Right renal pelvis (tissue), 4 donors: ENCODE measurements around the gene CPAMD8. TPM values are rescaled to one million over a fixed set of nuclear protein-coding genes. Genes with fewer than 3 reads are reported as not detected.

Experiments
- DNase-seq, 4 donors: peaks; one replicate each; pipeline ENCODE4 v3.0.0-alpha.2; 2013; ENCODE audit warnings: low read depth in 4 of 4, low spot score in 3 of 4, missing footprints in 1 of 4
- polyA plus RNA-seq, 4 donors: library from polyadenylated mRNA; unstranded; fragments of 120-200 nt; gene quantifications; one replicate each; pipeline ENCODE4 v1.2.1, GENCODE V29; 2013; ENCODE audit not compliant: insufficient read length in 4 of 4

CPAMD8 gene
- polyA plus RNA-seq, 4 donors: 35.9 to 50.0 (median 41.7) TPM

DNA sequence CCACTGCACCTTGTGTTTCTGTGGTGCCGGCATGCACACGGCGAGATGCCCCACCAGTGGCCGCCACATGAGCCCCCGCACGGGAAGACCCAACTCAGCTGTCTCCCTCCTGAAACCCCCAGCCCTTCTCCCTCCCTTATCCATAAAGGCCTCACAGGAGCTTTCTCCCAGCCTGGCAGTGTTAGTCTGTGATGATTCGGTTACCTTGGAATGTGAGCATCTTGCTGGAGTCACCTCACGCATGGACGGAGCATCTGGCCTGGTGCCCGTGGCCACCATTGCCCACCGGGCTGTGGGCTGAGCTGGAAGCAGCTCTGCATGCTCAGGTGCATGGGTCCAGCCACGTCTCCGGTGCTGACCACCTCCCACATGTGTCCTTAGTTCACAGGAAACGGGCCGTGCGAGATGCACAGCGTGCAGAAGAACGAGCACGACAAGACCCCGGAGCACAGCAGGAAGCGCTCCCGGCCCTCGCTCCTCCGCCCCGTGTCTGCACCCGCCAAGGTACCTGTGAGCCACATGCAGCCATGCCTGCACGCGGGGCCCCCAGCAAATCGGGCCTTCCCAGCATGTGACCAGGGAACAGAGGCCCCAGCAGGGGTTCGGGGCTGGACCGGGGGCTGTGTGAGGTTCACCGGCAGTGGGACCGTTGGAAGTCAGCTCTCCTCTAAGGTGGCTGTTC, 175.4 kb downstream of the CPAMD8 start:
- no peak for DNase-seq

DNA sequence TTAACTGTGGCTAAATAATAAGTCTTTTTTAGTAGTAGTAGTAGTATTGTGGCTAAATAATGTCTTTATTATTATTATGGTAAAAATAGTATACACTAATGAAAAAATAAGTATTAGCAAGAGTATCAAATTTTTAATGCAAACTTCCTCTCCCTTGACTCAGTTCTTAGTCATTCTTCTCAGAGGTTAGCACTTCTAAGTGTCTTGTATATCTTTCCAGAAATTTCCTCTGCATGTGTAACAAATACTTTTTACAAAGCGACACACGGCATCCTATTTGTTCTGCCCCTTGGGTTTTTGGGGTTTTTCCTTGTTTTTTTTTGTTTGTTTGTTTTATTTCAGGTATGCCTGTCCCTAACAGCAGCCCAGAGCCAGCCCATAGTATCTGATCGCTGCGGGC, 176.5 kb downstream of the CPAMD8 start:
- no peak for DNase-seq

DNA sequence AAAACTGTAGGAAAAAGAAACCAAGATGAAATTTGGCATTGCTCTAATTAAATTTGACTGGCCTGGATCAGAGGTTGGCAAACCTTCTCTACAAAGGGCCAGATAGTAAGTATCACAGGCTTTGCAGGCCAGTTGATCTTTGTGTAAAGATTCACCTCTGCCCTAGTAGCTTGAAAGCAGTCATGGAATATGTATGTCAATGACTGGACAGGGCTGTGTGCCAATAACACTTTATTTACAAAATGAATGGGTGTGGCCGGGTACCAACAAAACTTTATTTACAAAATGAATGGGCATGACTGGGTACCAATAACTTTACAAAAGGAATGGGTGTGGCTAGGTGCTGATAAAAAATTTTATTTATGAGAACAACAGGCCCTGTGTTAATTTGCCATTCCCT, 177.4 kb downstream of the CPAMD8 start:
- no peak for DNase-seq

- DNase-seq: no peak
These were observed 179.2 kb downstream of the CPAMD8 start for GRCh38 chr19:16847430-16847829.

- DNase-seq: no peak
These were observed 179.7 kb downstream of the CPAMD8 start for GRCh38 chr19:16846901-16847300.

Other genes with a start within 250 kb of the CPAMD8 start
- gene SIN3B, start 197.4 kb downstream of the CPAMD8 start, polyA plus RNA-seq: 10 to 100 TPM; 51.7 to 62.2 (median 58.3) TPM
- 1 to 10 TPM in 2 of 4 donors, under 1 TPM in 2; 0.82 to 1.5 (median 1.1) TPM for gene F2RL3, start 137.8 kb downstream of the CPAMD8 start, polyA plus RNA-seq
- gene HAUS8, start 48.6 kb upstream of the CPAMD8 start, polyA plus RNA-seq: 10 to 100 TPM; 11.9 to 14.1 (median 12.4) TPM
- gene MYO9B, start 49.0 kb upstream of the CPAMD8 start, polyA plus RNA-seq: 10 to 100 TPM; 40.6 to 51.6 (median 48.8) TPM
- gene USE1, start 188.5 kb upstream of the CPAMD8 start, polyA plus RNA-seq: 10 to 100 TPM; 26.5 to 30.6 (median 29.7) TPM
- gene OCEL1, start 199.4 kb upstream of the CPAMD8 start, polyA plus RNA-seq: 10 to 100 TPM; 19.5 to 27.8 (median 23.6) TPM
- gene NR2F6, start 219.1 kb upstream of the CPAMD8 start, polyA plus RNA-seq: 10 to 100 TPM; 38.8 to 59.8 (median 40.6) TPM
- gene USHBP1, start 237.9 kb upstream of the CPAMD8 start, polyA plus RNA-seq: 1 to 10 TPM; 5.6 to 7.3 (median 6.3) TPM
- gene BABAM1, start 240.6 kb upstream of the CPAMD8 start, polyA plus RNA-seq: 100 to 1,000 TPM in 2 of 4 donors, 10 to 100 TPM in 2; 93.4 to 109 (median 99.6) TPM